ENCODE data around the gene IGFL2.

IGFL2 gene

DNA sequence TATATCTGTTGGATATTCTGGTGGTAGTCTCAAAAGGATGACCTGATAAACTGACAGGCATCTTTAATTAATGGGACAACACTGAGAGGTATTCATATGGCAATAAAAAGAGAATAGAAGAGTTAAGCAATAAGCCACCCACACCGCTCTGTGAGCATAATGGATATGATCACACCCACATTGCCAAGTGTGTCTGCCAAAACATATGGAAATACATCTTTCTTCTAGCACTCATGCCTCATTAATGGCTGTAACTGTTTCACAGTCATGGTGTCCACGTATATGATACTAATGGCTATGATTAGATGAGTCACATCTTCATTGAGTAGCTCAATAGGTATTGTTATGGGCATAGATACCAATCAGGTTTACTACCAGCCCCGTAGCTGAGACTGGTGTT is 36.7 kb upstream of the IGFL2 start:
- Mint-ChIP-seq H3K4me3 (no peak overlapping the region), H3K27ac (no peak overlapping the region), H3K4me1 (peaks cover 15% of the 10 kb centered on the region), H3K9me3 (no peaks in the 10 kb centered on the region), H3K36me3 (ENCODE audit: low read depth) (no peaks in the 10 kb centered on the region), H3K27me3 (ENCODE audit: low read depth) (peaks cover 10% of the 10 kb centered on the region)
- TF ChIP-seq, protein P1, sequence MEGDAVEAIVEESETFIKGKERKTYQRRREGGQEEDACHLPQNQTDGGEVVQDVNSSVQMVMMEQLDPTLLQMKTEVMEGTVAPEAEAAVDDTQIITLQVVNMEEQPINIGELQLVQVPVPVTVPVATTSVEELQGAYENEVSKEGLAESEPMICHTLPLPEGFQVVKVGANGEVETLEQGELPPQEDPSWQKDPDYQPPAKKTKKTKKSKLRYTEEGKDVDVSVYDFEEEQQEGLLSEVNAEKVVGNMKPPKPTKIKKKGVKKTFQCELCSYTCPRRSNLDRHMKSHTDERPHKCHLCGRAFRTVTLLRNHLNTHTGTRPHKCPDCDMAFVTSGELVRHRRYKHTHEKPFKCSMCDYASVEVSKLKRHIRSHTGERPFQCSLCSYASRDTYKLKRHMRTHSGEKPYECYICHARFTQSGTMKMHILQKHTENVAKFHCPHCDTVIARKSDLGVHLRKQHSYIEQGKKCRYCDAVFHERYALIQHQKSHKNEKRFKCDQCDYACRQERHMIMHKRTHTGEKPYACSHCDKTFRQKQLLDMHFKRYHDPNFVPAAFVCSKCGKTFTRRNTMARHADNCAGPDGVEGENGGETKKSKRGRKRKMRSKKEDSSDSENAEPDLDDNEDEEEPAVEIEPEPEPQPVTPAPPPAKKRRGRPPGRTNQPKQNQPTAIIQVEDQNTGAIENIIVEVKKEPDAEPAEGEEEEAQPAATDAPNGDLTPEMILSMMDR (IDR thresholded peaks at IDR 0.05; ENCODE audit: unreplicated experiment in 3 of 3), result no peak

GRCh38 chr19:46112527-46112926 is 35.5 kb upstream of the IGFL2 start:
- no peaks in the 10 kb centered on the region for H3K36me3 Mint-ChIP-seq (ENCODE audit: low read depth)
- H3K4me1 Mint-ChIP-seq, result peaks cover 15% of the 10 kb centered on the region
- H3K4me3 Mint-ChIP-seq, result no peak overlapping the region
- H3K27ac Mint-ChIP-seq, result peak overlapping the region; percentile 20 to 84 (median 54)
- H3K9me3 Mint-ChIP-seq, result no peaks in the 10 kb centered on the region
- H3K27me3 Mint-ChIP-seq (ENCODE audit: low read depth), result peaks cover 10% of the 10 kb centered on the region
- TF ChIP-seq, protein P1 (IDR thresholded peaks at IDR 0.05; ENCODE audit: unreplicated experiment in 3 of 3), result no peak

- TF ChIP-seq, protein P1 (IDR thresholded peaks at IDR 0.05; ENCODE audit: unreplicated experiment in 3 of 3), result no peak
- H3K36me3 Mint-ChIP-seq (ENCODE audit: low read depth), result no peaks in the 10 kb centered on the region
- peak overlapping the region in 2 of 3 experiments; percentile 20 to 35 for H3K27ac Mint-ChIP-seq
- H3K4me1 Mint-ChIP-seq, result peaks cover 15% of the 10 kb centered on the region
- H3K9me3 Mint-ChIP-seq, result no peaks in the 10 kb centered on the region
- H3K4me3 Mint-ChIP-seq, result no peak overlapping the region
- H3K27me3 Mint-ChIP-seq (ENCODE audit: low read depth), result peaks cover 10% of the 10 kb centered on the region
Observed at GRCh38 chr19:46113726-46114125, 34.3 kb upstream of the IGFL2 start.

GRCh38 chr19:46115396-46116106 is 32.5 kb upstream of the IGFL2 start:
- Mint-ChIP-seq H3K36me3 (ENCODE audit: low read depth) (no peaks in the 10 kb centered on the region), H3K27ac (peak overlapping the region in 2 of 3 experiments; percentile 26 to 71), H3K9me3 (peaks cover 2% of the 10 kb centered on the region), H3K4me3 (no peak overlapping the region), H3K4me1 (peaks cover 15% of the 10 kb centered on the region), H3K27me3 (ENCODE audit: low read depth) (peaks cover 10% of the 10 kb centered on the region)
- TF ChIP-seq, protein P1 (IDR thresholded peaks at IDR 0.05; ENCODE audit: unreplicated experiment in 3 of 3), result no peak

DNA sequence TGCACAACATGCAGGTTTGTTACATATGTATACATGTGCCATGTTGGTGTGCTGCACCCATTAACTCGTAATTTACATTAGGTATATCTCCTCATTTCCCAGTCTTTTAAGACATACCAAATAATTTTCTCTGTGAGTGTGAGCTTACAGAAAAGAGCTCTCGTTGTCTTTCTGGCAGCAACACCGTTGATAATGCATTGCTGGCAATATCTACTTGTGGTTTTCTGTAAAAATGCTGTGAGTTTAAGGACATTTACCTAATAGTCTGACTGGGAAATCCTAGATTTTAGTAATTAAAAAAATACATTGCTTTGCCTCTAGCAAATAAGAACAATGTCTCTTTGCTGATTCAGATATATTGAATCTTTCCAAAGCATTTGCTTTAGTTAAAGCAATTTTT is 31.9 kb upstream of the IGFL2 start:
- Mint-ChIP-seq H3K36me3 (ENCODE audit: low read depth) (no peaks in the 10 kb centered on the region), H3K27me3 (ENCODE audit: low read depth) (peaks cover 12% of the 10 kb centered on the region), H3K4me1 (peaks cover 15% of the 10 kb centered on the region), H3K27ac (no peak overlapping the region), H3K4me3 (no peak overlapping the region), H3K9me3 (peaks cover 2% of the 10 kb centered on the region)
- TF ChIP-seq, protein P1 (IDR thresholded peaks at IDR 0.05; ENCODE audit: unreplicated experiment in 3 of 3), result no peak

GRCh38 chr19:46118136-46118535 is 29.9 kb upstream of the IGFL2 start:
- Mint-ChIP-seq H3K36me3 (ENCODE audit: low read depth) (no peaks in the 10 kb centered on the region), H3K4me3 (no peak overlapping the region), H3K27ac (peak overlapping the region in 2 of 3 experiments; percentile 10 to 19), H3K27me3 (ENCODE audit: low read depth) (peaks cover 16% of the 10 kb centered on the region), H3K9me3 (peaks cover 2% of the 10 kb centered on the region), H3K4me1 (peaks cover 9% of the 10 kb centered on the region)
- TF ChIP-seq, protein P1 (IDR thresholded peaks at IDR 0.05; ENCODE audit: unreplicated experiment in 3 of 3), result no peak
